Uterus (tissue), 4 donors: ENCODE results near the gene SERPINI2. TPM values are rescaled to one million over a fixed set of nuclear protein-coding genes. Genes with fewer than 3 reads are reported as not detected.

ENCODE experiments used
- DNase-seq, 2 donors: peaks; one replicate each; pipeline ENCODE4 v3.0.0-alpha.2; 2019 to 2020
- H3K27ac ChIP-seq, 2 donors: fragments of 200-600 bp; sonication (generic); 1 replicate in 1 of 2; 2 replicates in 1 of 2; pipeline ENCODE4 v1.5.1; 2016 to 2018
- H3K27me3 ChIP-seq, 2 donors: fragments of 200-600 bp; sonication (generic); one replicate each; pipeline ENCODE4 v1.5.1; 2018 to 2019; ENCODE audit warnings: control low read depth in 1 of 2
- H3K36me3 ChIP-seq, 2 donors: fragments of 200-600 bp; sonication (generic); one replicate each; pipeline ENCODE4 v1.5.1; 2019; ENCODE audit warnings: control low read depth in 1 of 2
- H3K4me1 ChIP-seq, 2 donors: fragments of 200-600 bp; sonication (generic); one replicate each; pipeline ENCODE4 v1.5.1; 2018 to 2019; ENCODE audit warnings: control low read depth in 1 of 2
- H3K4me3 ChIP-seq, 2 donors: fragments of 200-600 bp; sonication (generic); 1 replicate in 1 of 2; 2 replicates in 1 of 2; pipeline ENCODE4 v1.5.1; 2018 to 2019; ENCODE audit warnings: mild to moderate bottlenecking in 1 of 2
- H3K9me3 ChIP-seq, 2 donors: fragments of 200-600 bp; sonication (generic); one replicate each; pipeline ENCODE4 v1.5.1; 2019; ENCODE audit warnings: control low read depth in 1 of 2
- POLR2A ChIP-seq, 2 donors: fragments of 450-650 bp; IDR thresholded peaks; one replicate each; pipeline ENCODE4 v1.6.1; 2016; ENCODE audit warnings: antibody characterized with exemption in 2 of 2, mild to moderate bottlenecking in 1 of 2, moderate library complexity in 1 of 2
- intact Hi-C: fragments of 100-400 bp; cut with DNase I; formaldehyde crosslinking; loops from one replicate; pipeline ENCODE4 v1.15.1; 2023; ENCODE audit warnings: low total_unique reads
- total RNA-seq, 4 donors: library from RNA; depleted of rRNA in 3 of 4; stranded (reverse); fragments of >200 nt in 3 of 4; gene quantifications; one replicate each; pipeline versions ENCODE4 v1.1.0 to v1.2.4, GENCODE V29; 2014 to 2023
- TF ChIP-seq, protein P1 (sequence below), 4 experiments: fragments of 200-600 bp in 2 of 4; fragments of 450-650 bp in 2 of 4; sonication (generic) in 2 of 4; IDR thresholded peaks; one replicate each; pipeline ENCODE4 v1.5.1; 2016 to 2019; ENCODE audit warnings: antibody characterized with exemption in 4 of 4, mild to moderate bottlenecking in 2 of 4, moderate library complexity in 1 of 4
- donor health status: DM: yes; HTN: yes; CAD: no.

Gene SERPINI2
- total RNA-seq, 4 donors from 2014 or later = 1.4 TPM; not detected in 3

DNA sequence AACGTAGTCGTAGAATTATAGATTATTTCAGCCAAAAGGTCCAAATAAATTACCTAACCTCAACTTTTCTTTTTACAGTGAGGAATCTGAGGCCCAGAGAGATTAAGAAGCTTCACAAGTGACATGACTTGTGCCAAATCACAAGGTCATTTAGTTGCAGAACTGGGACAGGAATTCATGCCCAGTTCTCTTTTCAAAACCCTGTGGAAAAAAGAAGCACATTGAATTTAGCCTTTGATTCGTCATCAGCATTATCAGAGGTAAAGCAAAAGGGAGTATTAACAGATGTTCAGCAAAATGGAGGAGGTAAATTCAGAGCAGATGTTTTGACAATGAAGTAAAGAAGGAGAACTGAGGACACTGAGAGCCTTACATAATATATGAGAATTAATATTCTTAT lies 4.5 kb downstream of the SERPINI2 start:
- Histone ChIP-seq H3K9me3 (no peaks in the 10 kb centered on the region), H3K36me3 (no peaks in the 10 kb centered on the region), H3K27ac (no peak overlapping the region), H3K4me3 (no peak overlapping the region), H3K4me1 (no peaks in the 10 kb centered on the region), H3K27me3 (no peaks in the 10 kb centered on the region)
- TF ChIP-seq, protein P1, sequence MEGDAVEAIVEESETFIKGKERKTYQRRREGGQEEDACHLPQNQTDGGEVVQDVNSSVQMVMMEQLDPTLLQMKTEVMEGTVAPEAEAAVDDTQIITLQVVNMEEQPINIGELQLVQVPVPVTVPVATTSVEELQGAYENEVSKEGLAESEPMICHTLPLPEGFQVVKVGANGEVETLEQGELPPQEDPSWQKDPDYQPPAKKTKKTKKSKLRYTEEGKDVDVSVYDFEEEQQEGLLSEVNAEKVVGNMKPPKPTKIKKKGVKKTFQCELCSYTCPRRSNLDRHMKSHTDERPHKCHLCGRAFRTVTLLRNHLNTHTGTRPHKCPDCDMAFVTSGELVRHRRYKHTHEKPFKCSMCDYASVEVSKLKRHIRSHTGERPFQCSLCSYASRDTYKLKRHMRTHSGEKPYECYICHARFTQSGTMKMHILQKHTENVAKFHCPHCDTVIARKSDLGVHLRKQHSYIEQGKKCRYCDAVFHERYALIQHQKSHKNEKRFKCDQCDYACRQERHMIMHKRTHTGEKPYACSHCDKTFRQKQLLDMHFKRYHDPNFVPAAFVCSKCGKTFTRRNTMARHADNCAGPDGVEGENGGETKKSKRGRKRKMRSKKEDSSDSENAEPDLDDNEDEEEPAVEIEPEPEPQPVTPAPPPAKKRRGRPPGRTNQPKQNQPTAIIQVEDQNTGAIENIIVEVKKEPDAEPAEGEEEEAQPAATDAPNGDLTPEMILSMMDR (IDR thresholded peaks at IDR 0.05) = no peak
- no peak for TF ChIP-seq POLR2A (IDR thresholded peaks at IDR 0.05)
- no peak for DNase-seq
- intact Hi-C loops = no loop called here

DNA sequence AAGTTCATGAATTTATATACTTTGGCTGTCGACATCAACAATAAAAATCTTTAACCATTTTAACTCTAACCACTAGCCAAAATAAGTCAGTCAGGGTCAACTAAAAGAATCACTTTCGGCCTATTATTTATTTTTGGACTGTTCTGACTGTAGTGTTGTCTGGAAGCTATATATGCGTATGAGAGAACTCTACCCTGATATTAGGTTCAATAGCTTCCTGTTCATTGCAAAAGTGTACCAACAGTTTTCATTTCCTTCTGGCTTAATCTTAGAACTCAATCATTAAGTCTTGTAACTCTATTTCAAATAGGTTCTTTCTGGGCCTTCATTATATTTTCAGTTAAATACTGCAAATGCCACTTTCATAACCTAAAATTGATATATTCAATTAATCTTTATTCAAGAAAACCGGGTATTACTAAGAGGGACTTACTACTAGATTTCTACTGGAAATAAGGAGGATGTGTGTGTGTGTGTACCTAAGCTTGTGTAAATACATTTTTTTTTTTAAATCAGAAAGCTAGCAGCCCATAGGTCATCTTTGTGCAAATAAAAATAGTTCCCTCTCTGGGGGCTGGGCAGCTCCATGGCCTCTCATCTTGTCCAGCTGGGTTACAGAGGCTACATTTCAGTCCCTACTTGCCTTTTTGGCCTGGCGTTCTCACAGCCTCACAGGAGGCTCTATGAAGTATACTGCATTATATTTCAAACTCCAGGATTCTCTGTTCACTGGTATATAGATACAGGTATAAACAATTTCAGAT lies 5.8 kb downstream of the SERPINI2 start:
- H3K27ac ChIP-seq = no peak overlapping the region
- no peaks in the 10 kb centered on the region for H3K4me1 ChIP-seq
- no peaks in the 10 kb centered on the region for H3K27me3 ChIP-seq
- intact Hi-C loops = no loop called here
- TF ChIP-seq, protein P1 (IDR thresholded peaks at IDR 0.05) = no peak
- no peak for TF ChIP-seq POLR2A (IDR thresholded peaks at IDR 0.05)
- DNase-seq = no peak
- no peaks in the 10 kb centered on the region for H3K9me3 ChIP-seq
- H3K4me3 ChIP-seq = no peak overlapping the region
- H3K36me3 ChIP-seq = no peaks in the 10 kb centered on the region

DNA sequence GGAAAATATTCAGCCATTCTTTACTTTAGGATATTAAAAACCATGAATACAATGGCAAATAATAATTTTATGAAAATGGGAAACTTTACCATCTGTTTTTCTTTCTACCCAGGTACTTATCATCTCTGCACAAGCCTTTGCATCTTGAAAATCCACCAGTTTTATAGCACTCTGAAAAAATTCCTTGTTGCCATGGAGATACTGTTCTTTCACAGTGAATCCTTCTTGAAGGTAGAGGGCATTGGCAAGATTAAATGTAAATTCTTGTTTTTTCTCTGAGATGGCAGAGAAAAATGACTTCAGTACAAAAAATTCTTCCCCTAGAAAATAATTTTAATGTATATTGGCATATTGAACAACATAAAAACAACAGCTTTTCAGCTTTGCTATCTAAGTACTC lies 6.9 kb downstream of the SERPINI2 start:
- intact Hi-C loops = no loop called here
- Histone ChIP-seq H3K4me3 (no peak overlapping the region), H3K4me1 (no peaks in the 10 kb centered on the region), H3K27ac (no peak overlapping the region), H3K36me3 (no peaks in the 10 kb centered on the region), H3K9me3 (no peaks in the 10 kb centered on the region), H3K27me3 (no peaks in the 10 kb centered on the region)
- TF ChIP-seq, protein P1 (IDR thresholded peaks at IDR 0.05) = no peak
- no peak for TF ChIP-seq POLR2A (IDR thresholded peaks at IDR 0.05)
- no peak for DNase-seq

DNA sequence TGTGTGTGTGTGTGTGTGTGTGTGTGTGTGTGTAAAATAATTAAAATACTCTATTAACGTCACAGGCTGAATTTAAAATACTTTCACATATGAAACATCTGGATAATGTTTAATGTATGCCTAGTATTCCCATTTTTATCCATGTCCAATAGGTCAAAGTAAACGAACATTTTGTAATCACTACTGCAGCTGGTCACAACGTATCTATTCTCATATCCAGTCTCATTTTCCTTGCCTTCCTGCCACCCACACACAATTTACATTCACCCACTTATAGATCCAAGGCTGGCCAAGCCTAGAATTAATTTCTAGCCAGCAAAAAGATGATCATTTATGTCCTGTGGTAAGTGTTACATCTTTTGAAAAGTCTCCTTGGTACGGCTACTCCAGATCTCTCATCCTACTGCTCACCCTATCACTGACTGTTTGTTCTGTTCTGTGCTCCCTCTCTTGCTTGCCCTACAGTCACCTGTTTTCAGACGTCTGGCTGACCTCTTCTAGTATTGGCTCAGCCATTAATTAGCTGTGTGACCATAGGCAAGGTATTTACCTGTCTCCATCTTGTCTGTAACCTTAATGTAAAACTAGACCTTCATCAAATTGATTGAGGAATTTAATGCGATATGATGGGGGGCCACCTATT lies 17.6 kb downstream of the SERPINI2 start:
- TF ChIP-seq, protein P1 (IDR thresholded peaks at IDR 0.05) = no peak
- TF ChIP-seq POLR2A (IDR thresholded peaks at IDR 0.05) = no peak
- no peak overlapping the region for H3K4me3 ChIP-seq
- H3K27me3 ChIP-seq = no peaks in the 10 kb centered on the region
- DNase-seq = no peak
- no peaks in the 10 kb centered on the region for H3K9me3 ChIP-seq
- H3K36me3 ChIP-seq = no peaks in the 10 kb centered on the region
- intact Hi-C loops = no loop called here
- no peaks in the 10 kb centered on the region for H3K4me1 ChIP-seq
- no peak overlapping the region for H3K27ac ChIP-seq

DNA sequence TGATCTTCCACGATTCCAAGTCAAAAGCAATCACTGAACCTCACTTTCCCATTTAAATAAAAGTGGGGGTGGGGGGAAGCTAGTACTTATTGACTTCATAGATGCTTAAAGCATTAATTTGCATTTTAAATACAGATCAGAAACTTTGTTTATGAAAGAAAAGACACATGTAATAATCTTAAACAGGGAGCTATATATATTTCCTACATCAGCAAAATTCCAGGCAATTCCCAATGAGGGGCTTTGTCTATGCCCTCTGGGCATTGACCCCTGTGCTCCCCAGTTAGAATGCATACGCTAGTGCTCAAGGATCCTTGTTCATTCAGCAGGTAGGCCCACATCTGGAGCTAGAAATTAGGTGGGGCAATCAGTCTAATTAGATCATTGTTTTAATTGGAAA lies 20.0 kb downstream of the SERPINI2 start:
- DNase-seq = no peak
- no peaks in the 10 kb centered on the region for H3K9me3 ChIP-seq
- intact Hi-C loops = no loop called here
- TF ChIP-seq POLR2A (IDR thresholded peaks at IDR 0.05) = no peak
- TF ChIP-seq, protein P1 (IDR thresholded peaks at IDR 0.05) = no peak
- H3K36me3 ChIP-seq = no peaks in the 10 kb centered on the region
- H3K27ac ChIP-seq = no peak overlapping the region
- H3K4me3 ChIP-seq = no peak overlapping the region
- no peaks in the 10 kb centered on the region for H3K27me3 ChIP-seq
- no peaks in the 10 kb centered on the region for H3K4me1 ChIP-seq
